ENCODE results near the gene RAB5B.

- TF ChIP-seq SPI1 (IDR thresholded peaks at IDR 0.05; ENCODE audit: low read depth, low read length), result no peak
- TF ChIP-seq POLR2A (IDR thresholded peaks at IDR 0.05; ENCODE audit: low read depth, low read length), result no peak
These were observed 1.4 kb upstream of the RAB5B start for GRCh38 chr12:55972456-55972855.

Measured in GM12891 (cell line).